NT2/D1 (cell line): ENCODE data around the gene PSMA4.

Experiments
- DNase-seq: peaks from one replicate; pipeline ENCODE4 v3.0.0-alpha.2; 2011; ENCODE audit warnings: low read depth, low spot score
- H3K27me3 ChIP-seq: 2 replicates; pipeline ENCODE4 v1.6.0; 2011; ENCODE audit warnings: mild to moderate bottlenecking; ENCODE audit not compliant: insufficient read length, insufficient read depth
- H3K36me3 ChIP-seq: 2 replicates; pipeline ENCODE4 v1.6.1; 2011; ENCODE audit warnings: mild to moderate bottlenecking, low read length, mixed read lengths; ENCODE audit not compliant: insufficient read depth, insufficient read length
- H3K4me1 ChIP-seq: 2 replicates; pipeline ENCODE4 v1.5.1; 2011; ENCODE audit not compliant: insufficient read depth, insufficient read length
- H3K4me3 ChIP-seq: 2 replicates; pipeline ENCODE4 v1.5.1; 2011; ENCODE audit warnings: low read depth; ENCODE audit not compliant: insufficient read length
- H3K9ac ChIP-seq: 2 replicates; pipeline ENCODE4 v1.6.0; 2011; ENCODE audit warnings: low read depth; ENCODE audit not compliant: insufficient read length
- H3K9me3 ChIP-seq: 2 replicates; pipeline ENCODE4 v1.5.1; 2011; ENCODE audit warnings: mild to moderate bottlenecking, low read length; ENCODE audit not compliant: insufficient read depth
- SUZ12 ChIP-seq: IDR thresholded peaks from 2 replicates; pipeline ENCODE4 v1.6.1; 2011; ENCODE audit not compliant: insufficient read length, insufficient read depth; ENCODE audit errors: extremely low read depth
- YY1 ChIP-seq: IDR thresholded peaks from 2 replicates; pipeline ENCODE4 v1.6.1; 2011; ENCODE audit not compliant: insufficient read length, insufficient read depth
- ZNF274 ChIP-seq: IDR thresholded peaks from 2 replicates; pipeline ENCODE4 v1.6.1; 2011; ENCODE audit warnings: mild to moderate bottlenecking, low read depth, low read length

Gene PSMA4

GRCh38 chr15:78561490-78561889 lies 21.2 kb downstream of the PSMA4 start:
- Histone ChIP-seq H3K36me3 (no peaks in the 10 kb centered on the region), H3K9ac (no peak overlapping the region), H3K9me3 (no peaks in the 10 kb centered on the region), H3K4me3 (no peak overlapping the region), H3K4me1 (peaks cover 4% of the 10 kb centered on the region), H3K27me3 (no peaks in the 10 kb centered on the region)
- TF ChIP-seq SUZ12 (no peak), ZNF274 (no peak), YY1 (no peak)
- DNase-seq: no peak

- no peaks in the 10 kb centered on the region for H3K36me3 ChIP-seq
Observed at GRCh38 chr15:78563092-78563491, 22.8 kb downstream of the PSMA4 start.

DNA sequence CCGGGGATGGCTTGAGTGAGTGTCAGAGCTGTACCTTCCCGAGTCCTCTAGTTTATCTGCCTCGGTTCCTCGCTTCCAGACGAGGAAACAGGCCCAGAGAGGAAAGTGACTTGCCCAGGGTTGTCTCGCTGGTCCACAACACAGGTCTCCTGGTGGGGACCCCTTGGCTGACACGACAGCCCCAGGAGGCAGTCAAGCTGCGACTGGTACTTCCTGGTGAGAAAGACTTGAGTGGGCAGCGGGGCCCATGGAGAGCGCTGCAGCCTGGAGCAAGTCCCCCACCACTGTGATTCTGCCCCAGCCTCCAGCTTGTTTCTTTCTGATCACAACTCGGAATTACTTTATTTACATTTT lies 24.5 kb downstream of the PSMA4 start:
- Histone ChIP-seq H3K9ac (no peak overlapping the region), H3K4me1 (peaks cover 4% of the 10 kb centered on the region), H3K36me3 (no peaks in the 10 kb centered on the region), H3K27me3 (no peaks in the 10 kb centered on the region), H3K9me3 (no peaks in the 10 kb centered on the region), H3K4me3 (no peak overlapping the region)
- TF ChIP-seq SUZ12 (no peak), YY1 (no peak), ZNF274 (no peak)
- no peak for DNase-seq

More at GRCh38 chr15:78563092-78563491, 22.8 kb downstream of the PSMA4 start:
- no peaks in the 10 kb centered on the region for H3K9me3 ChIP-seq
- H3K27me3 ChIP-seq: no peaks in the 10 kb centered on the region
- TF ChIP-seq SUZ12: no peak
- TF ChIP-seq ZNF274: no peak
- no peak for TF ChIP-seq YY1
- H3K9ac ChIP-seq: no peak overlapping the region
- H3K4me3 ChIP-seq: no peak overlapping the region
- peaks cover 4% of the 10 kb centered on the region for H3K4me1 ChIP-seq
- DNase-seq: no peak

- peak; percentile 92 for DNase-seq
- Histone ChIP-seq H3K27me3 (no peaks in the 10 kb centered on the region), H3K4me1 (peaks cover 4% of the 10 kb centered on the region), H3K9ac (peak within 1 kb of the TSS; percentile 81), H3K36me3 (no peaks in the 10 kb centered on the region), H3K4me3 (peak within 1 kb of the TSS; percentile 85), H3K9me3 (no peaks in the 10 kb centered on the region)
- TF ChIP-seq ZNF274 (no peak), SUZ12 (no peak), YY1 (no peak)
Observed at GRCh38 chr15:78565097-78565950, 25.1 kb downstream of the PSMA4 start, which contains the start of gene CHRNA5. CHRNA5 (plus strand) TSS chr15:78565520; CDS start chr15:78565720, 200 bp downstream.

- Histone ChIP-seq H3K36me3 (no peaks in the 10 kb centered on the region), H3K9ac (peak overlapping the region; percentile 81), H3K9me3 (no peaks in the 10 kb centered on the region), H3K4me3 (peak overlapping the region; percentile 85), H3K27me3 (no peaks in the 10 kb centered on the region), H3K4me1 (peaks cover 4% of the 10 kb centered on the region)
- peak; percentile 22 for DNase-seq
- TF ChIP-seq YY1: no peak
- no peak for TF ChIP-seq ZNF274
- TF ChIP-seq SUZ12: no peak
Observed at GRCh38 chr15:78565951-78566774, 25.9 kb downstream of the PSMA4 start.

DNA sequence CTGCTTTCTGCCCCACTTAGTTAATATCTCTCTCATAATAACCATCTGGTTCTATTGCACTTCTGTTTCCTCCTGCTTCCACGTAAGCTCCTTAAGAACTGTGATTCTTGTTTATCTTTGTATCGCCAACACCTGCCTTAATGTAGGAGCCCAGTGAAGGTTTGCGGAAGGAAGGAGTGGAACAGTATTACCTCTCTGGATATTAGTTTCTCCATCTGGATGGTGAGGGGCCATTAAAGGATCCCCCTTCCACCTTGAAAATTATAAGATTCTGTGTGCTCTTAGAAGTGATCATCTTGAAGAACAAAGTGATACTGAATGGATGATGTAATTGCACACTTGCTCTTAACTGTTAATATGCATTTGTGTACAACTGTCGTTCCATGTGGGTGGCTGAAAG lies 27.3 kb downstream of the PSMA4 start:
- Histone ChIP-seq H3K9me3 (no peaks in the 10 kb centered on the region), H3K36me3 (no peaks in the 10 kb centered on the region), H3K27me3 (no peaks in the 10 kb centered on the region), H3K4me3 (no peak overlapping the region), H3K4me1 (peaks cover 4% of the 10 kb centered on the region), H3K9ac (no peak overlapping the region)
- no peak for DNase-seq
- TF ChIP-seq SUZ12: no peak
- no peak for TF ChIP-seq YY1
- TF ChIP-seq ZNF274: no peak

GRCh38 chr15:78570710-78571109 lies 30.5 kb downstream of the PSMA4 start:
- H3K9me3 ChIP-seq: no peaks in the 10 kb centered on the region
- TF ChIP-seq ZNF274 (no peak), SUZ12 (no peak), YY1 (no peak)
- no peaks in the 10 kb centered on the region for H3K4me1 ChIP-seq
- H3K36me3 ChIP-seq: no peaks in the 10 kb centered on the region
- H3K27me3 ChIP-seq: no peaks in the 10 kb centered on the region
- no peak overlapping the region for H3K9ac ChIP-seq
- H3K4me3 ChIP-seq: no peak overlapping the region
- no peak for DNase-seq
